ENCODE results near the gene KATNB1. TPM values are rescaled to one million over a fixed set of nuclear protein-coding genes. Genes with fewer than 3 reads are reported as not detected.
"Not testable (repeated sequence)": the region's sequence is repeated elsewhere in the genome, so short reads cannot be mapped to it uniquely, and the experiment has no call there.

Gene KATNB1
- total and polyA plus RNA-seq, 2 donors (not counting 1 experiment from before 2014, with no cell fraction given), result 6.7 to 15.2 TPM

GRCh38 chr16:57744642-57744903 is 9.0 kb downstream of the KATNB1 start:
- Histone ChIP-seq H3K4me2 (ENCODE audit: extremely low read depth, insufficient read depth, low read length) (no peak overlapping the region), H3K27ac (ENCODE audit: insufficient read depth, low read length) (no peak overlapping the region), H4K20me1 (ENCODE audit: control insufficient read depth, extremely low read depth, insufficient read depth, low read length) (no peaks in the 10 kb centered on the region), H3K4me3 (replicated peaks in 1 of 4; ENCODE audit: control extremely low read depth in 1 of 4, insufficient read depth in 1 of 4, low read depth in 3 of 4, low read length in 4 of 4) (no peak overlapping the region), H3K9me3 (ENCODE audit: control insufficient read depth, insufficient read depth, low read depth, low read length) (no peaks in the 10 kb centered on the region), H3K9ac (ENCODE audit: insufficient read depth, low read length) (no peak overlapping the region), H3K27me3 (ENCODE audit: control insufficient read depth, insufficient read depth, low read length) (no peaks in the 10 kb centered on the region), H3K4me1 (ENCODE audit: control insufficient read depth, extremely low read depth, insufficient read depth, low read length) (no peaks in the 10 kb centered on the region), H3K79me2 (ENCODE audit: control insufficient read depth, insufficient read depth, low read length) (no peaks in the 10 kb centered on the region), H2AFZ (ENCODE audit: low read length) (no peak overlapping the region), H3K36me3 (ENCODE audit: control insufficient read depth, insufficient read depth, low read length) (no peaks in the 10 kb centered on the region)
- TF ChIP-seq EZH2 (IDR thresholded peaks at IDR 0.05; ENCODE audit: low read length, missing control alignments) (no peak), CTCF (conservative IDR thresholded peaks at IDR 0.05 in 1 of 2, IDR thresholded peaks at IDR 0.05 in 1 of 2; ENCODE audit: low read depth in 1 of 2, low read length in 2 of 2) (no peak)
- no peak for DNase-seq (ENCODE audit: low read depth in 2 of 2)

GRCh38 chr16:57745768-57746167 is 10.2 kb downstream of the KATNB1 start:
- Histone ChIP-seq H3K9ac (ENCODE audit: insufficient read depth, low read length) (no peak overlapping the region), H3K9me3 (ENCODE audit: control insufficient read depth, insufficient read depth, low read depth, low read length) (no peaks in the 10 kb centered on the region), H4K20me1 (ENCODE audit: control insufficient read depth, extremely low read depth, insufficient read depth, low read length) (no peaks in the 10 kb centered on the region), H3K79me2 (ENCODE audit: control insufficient read depth, insufficient read depth, low read length) (no peaks in the 10 kb centered on the region), H3K36me3 (ENCODE audit: control insufficient read depth, insufficient read depth, low read length) (no peaks in the 10 kb centered on the region), H3K27me3 (ENCODE audit: control insufficient read depth, insufficient read depth, low read length) (no peaks in the 10 kb centered on the region), H3K4me1 (ENCODE audit: control insufficient read depth, extremely low read depth, insufficient read depth, low read length) (no peaks in the 10 kb centered on the region), H3K4me2 (ENCODE audit: extremely low read depth, insufficient read depth, low read length) (no peak overlapping the region), H3K4me3 (replicated peaks in 1 of 4; ENCODE audit: control extremely low read depth in 1 of 4, insufficient read depth in 1 of 4, low read depth in 3 of 4, low read length in 4 of 4) (no peak overlapping the region), H2AFZ (ENCODE audit: low read length) (no peak overlapping the region), H3K27ac (ENCODE audit: insufficient read depth, low read length) (no peak overlapping the region)
- no peak for DNase-seq (ENCODE audit: low read depth in 2 of 2)
- TF ChIP-seq CTCF (conservative IDR thresholded peaks at IDR 0.05 in 1 of 2, IDR thresholded peaks at IDR 0.05 in 1 of 2; ENCODE audit: low read depth in 1 of 2, low read length in 2 of 2) (no peak), EZH2 (IDR thresholded peaks at IDR 0.05; ENCODE audit: low read length, missing control alignments) (no peak)

GRCh38 chr16:57746316-57746715 is 10.7 kb downstream of the KATNB1 start:
- not testable (repeated sequence) for H3K79me2 ChIP-seq (ENCODE audit: control insufficient read depth, insufficient read depth, low read length); H3K9ac ChIP-seq (ENCODE audit: insufficient read depth, low read length); H3K4me2 ChIP-seq (ENCODE audit: extremely low read depth, insufficient read depth, low read length); H3K27me3 ChIP-seq (ENCODE audit: control insufficient read depth, insufficient read depth, low read length); H2AFZ ChIP-seq (ENCODE audit: low read length); H3K36me3 ChIP-seq (ENCODE audit: control insufficient read depth, insufficient read depth, low read length); DNase-seq (ENCODE audit: low read depth in 2 of 2); H3K27ac ChIP-seq (ENCODE audit: insufficient read depth, low read length); H3K4me1 ChIP-seq (ENCODE audit: control insufficient read depth, extremely low read depth, insufficient read depth, low read length); H4K20me1 ChIP-seq (ENCODE audit: control insufficient read depth, extremely low read depth, insufficient read depth, low read length); H3K4me3 ChIP-seq (replicated peaks in 1 of 4; ENCODE audit: control extremely low read depth in 1 of 4, insufficient read depth in 1 of 4, low read depth in 3 of 4, low read length in 4 of 4); H3K9me3 ChIP-seq (ENCODE audit: control insufficient read depth, insufficient read depth, low read depth, low read length)

- no peak overlapping the region for H3K27ac ChIP-seq (ENCODE audit: insufficient read depth, low read length)
- TF ChIP-seq CTCF (conservative IDR thresholded peaks at IDR 0.05 in 1 of 2, IDR thresholded peaks at IDR 0.05 in 1 of 2; ENCODE audit: low read depth in 1 of 2, low read length in 2 of 2), result no peak
- no peak overlapping the region for H3K9ac ChIP-seq (ENCODE audit: insufficient read depth, low read length)
- H3K79me2 ChIP-seq (ENCODE audit: control insufficient read depth, insufficient read depth, low read length), result no peaks in the 10 kb centered on the region
- H3K4me2 ChIP-seq (ENCODE audit: extremely low read depth, insufficient read depth, low read length), result no peak overlapping the region
- no peak overlapping the region for H3K4me3 ChIP-seq (replicated peaks in 1 of 4; ENCODE audit: control extremely low read depth in 1 of 4, insufficient read depth in 1 of 4, low read depth in 3 of 4, low read length in 4 of 4)
- DNase-seq (ENCODE audit: low read depth in 2 of 2), result no peak
- H4K20me1 ChIP-seq (ENCODE audit: control insufficient read depth, extremely low read depth, insufficient read depth, low read length), result no peaks in the 10 kb centered on the region
- no peaks in the 10 kb centered on the region for H3K27me3 ChIP-seq (ENCODE audit: control insufficient read depth, insufficient read depth, low read length)
- no peak overlapping the region for H2AFZ ChIP-seq (ENCODE audit: low read length)
- H3K4me1 ChIP-seq (ENCODE audit: control insufficient read depth, extremely low read depth, insufficient read depth, low read length), result no peaks in the 10 kb centered on the region
- no peaks in the 10 kb centered on the region for H3K36me3 ChIP-seq (ENCODE audit: control insufficient read depth, insufficient read depth, low read length)
- no peaks in the 10 kb centered on the region for H3K9me3 ChIP-seq (ENCODE audit: control insufficient read depth, insufficient read depth, low read depth, low read length)
These were observed 11.5 kb downstream of the KATNB1 start for GRCh38 chr16:57747091-57747490.
